ENCODE results near the gene RNLS. TPM values are rescaled to one million over a fixed set of nuclear protein-coding genes. Genes with fewer than 3 reads are reported as not detected.

Gene RNLS
- total RNA-seq, 1 donor from 2014 or later = 6.0 TPM

- TF ChIP-seq CTCF (IDR thresholded peaks at IDR 0.05; ENCODE audit: unreplicated experiment) = no peak
- no peaks in the 10 kb centered on the region for H3K27me3 Mint-ChIP-seq (ENCODE audit: unreplicated experiment)
- peaks cover 7% of the 10 kb centered on the region for H3K4me1 Mint-ChIP-seq (ENCODE audit: unreplicated experiment)
- no peaks in the 10 kb centered on the region for H3K9me3 Mint-ChIP-seq (ENCODE audit: unreplicated experiment)
- peaks cover 4% of the 10 kb centered on the region for H3K36me3 Mint-ChIP-seq (ENCODE audit: low read depth, unreplicated experiment)
- DNase-seq (ENCODE audit: low spot score) = no peak
- no peak overlapping the region for H3K27ac Mint-ChIP-seq (ENCODE audit: unreplicated experiment)
- no peak overlapping the region for H3K4me3 Mint-ChIP-seq (ENCODE audit: unreplicated experiment)
Measured at GRCh38 chr10:88440541-88440940, 142.6 kb downstream of the RNLS start.

- H3K9me3 Mint-ChIP-seq (ENCODE audit: unreplicated experiment) = no peaks in the 10 kb centered on the region
- H3K27ac Mint-ChIP-seq (ENCODE audit: unreplicated experiment) = no peak overlapping the region
- no peak for DNase-seq (ENCODE audit: low spot score)
- no peak for TF ChIP-seq CTCF (IDR thresholded peaks at IDR 0.05; ENCODE audit: unreplicated experiment)
- H3K4me3 Mint-ChIP-seq (ENCODE audit: unreplicated experiment) = no peak overlapping the region
- peaks cover 4% of the 10 kb centered on the region for H3K36me3 Mint-ChIP-seq (ENCODE audit: low read depth, unreplicated experiment)
- peaks cover 7% of the 10 kb centered on the region for H3K4me1 Mint-ChIP-seq (ENCODE audit: unreplicated experiment)
- no peaks in the 10 kb centered on the region for H3K27me3 Mint-ChIP-seq (ENCODE audit: unreplicated experiment)
Measured at GRCh38 chr10:88439932-88440331, 143.2 kb downstream of the RNLS start.

DNA sequence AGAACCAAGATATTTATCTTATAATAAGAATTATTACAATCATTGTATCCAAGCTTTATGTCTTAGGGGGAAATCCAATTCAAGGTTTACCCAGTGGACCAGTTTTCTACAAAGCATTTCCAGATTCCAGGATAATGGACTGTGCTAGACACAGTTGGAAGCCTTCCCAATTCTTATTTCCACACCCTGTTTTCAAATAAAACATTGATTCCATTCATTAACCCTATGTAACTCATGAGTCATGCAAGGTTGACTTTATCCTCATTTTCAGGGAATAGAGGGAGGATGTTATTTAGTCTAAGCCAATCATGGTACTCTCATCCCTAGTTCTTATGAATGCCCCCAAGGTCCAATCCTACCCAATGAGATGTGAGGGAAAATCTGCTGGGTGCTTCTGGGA lies 145.7 kb downstream of the RNLS start:
- Mint-ChIP-seq H3K27me3 (ENCODE audit: unreplicated experiment) (no peaks in the 10 kb centered on the region), H3K4me3 (ENCODE audit: unreplicated experiment) (no peak overlapping the region), H3K27ac (ENCODE audit: unreplicated experiment) (no peak overlapping the region), H3K4me1 (ENCODE audit: unreplicated experiment) (peaks cover 7% of the 10 kb centered on the region), H3K9me3 (ENCODE audit: unreplicated experiment) (no peaks in the 10 kb centered on the region), H3K36me3 (ENCODE audit: low read depth, unreplicated experiment) (no peaks in the 10 kb centered on the region)
- no peak for TF ChIP-seq CTCF (IDR thresholded peaks at IDR 0.05; ENCODE audit: unreplicated experiment)
- no peak for DNase-seq (ENCODE audit: low spot score)

DNA sequence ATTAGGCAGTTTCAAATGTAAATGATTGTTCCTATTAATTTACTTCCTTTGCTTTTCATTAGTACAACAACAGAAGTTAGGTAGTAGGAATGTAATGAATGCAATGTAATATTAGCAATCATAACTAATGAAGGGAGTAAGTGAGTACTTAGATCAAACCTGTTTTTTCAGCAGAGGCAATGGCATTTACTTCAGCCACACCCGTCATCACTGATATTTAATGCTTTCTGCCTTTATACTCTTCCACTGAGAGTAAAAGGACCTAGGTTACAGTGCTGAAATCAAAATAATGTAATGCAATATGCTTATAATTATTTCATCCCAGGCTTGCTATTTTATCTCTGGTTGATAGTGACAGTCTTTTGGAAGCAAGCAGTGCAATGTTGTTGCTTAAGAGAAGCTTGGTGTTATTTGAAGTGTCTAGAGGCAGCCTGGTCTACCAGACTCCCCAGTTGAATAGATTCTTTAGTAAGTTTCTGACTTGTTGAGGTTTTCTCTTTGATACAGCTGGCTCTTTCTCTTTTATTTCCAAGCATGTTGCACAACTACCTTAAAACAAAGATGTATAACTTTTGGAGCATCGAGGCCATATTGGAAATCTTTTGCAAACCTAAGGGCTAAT lies 149.4 kb downstream of the RNLS start:
- Mint-ChIP-seq H3K9me3 (ENCODE audit: unreplicated experiment) (no peaks in the 10 kb centered on the region), H3K27ac (ENCODE audit: unreplicated experiment) (no peak overlapping the region)

More for the DNA sequence above, 149.4 kb downstream of the RNLS start:
- TF ChIP-seq CTCF (IDR thresholded peaks at IDR 0.05; ENCODE audit: unreplicated experiment) = no peak
- no peak overlapping the region for H3K4me3 Mint-ChIP-seq (ENCODE audit: unreplicated experiment)
- no peaks in the 10 kb centered on the region for H3K36me3 Mint-ChIP-seq (ENCODE audit: low read depth, unreplicated experiment)
- H3K27me3 Mint-ChIP-seq (ENCODE audit: unreplicated experiment) = no peaks in the 10 kb centered on the region
- no peaks in the 10 kb centered on the region for H3K4me1 Mint-ChIP-seq (ENCODE audit: unreplicated experiment)
- no peak for DNase-seq (ENCODE audit: low spot score)

Data from endothelial cell (in vitro differentiated cells).